Muscle layer of colon (tissue), 2 donors: ENCODE data around the gene XRCC2.
"Not testable (repeated sequence)": the region's sequence is repeated elsewhere in the genome, so short reads cannot be mapped to it uniquely, and the experiment has no call there.

Experiments
- H3K27ac ChIP-seq: one replicate; pipeline ENCODE4 v1.7.0; 2013; ENCODE audit warnings: low read depth, mild to moderate bottlenecking, low read length, moderate library complexity
- H3K27me3 ChIP-seq, 2 donors: one replicate each; pipeline ENCODE4 v1.7.0; 2013; ENCODE audit warnings: low read length in 2 of 2, mild to moderate bottlenecking in 2 of 2; ENCODE audit not compliant: insufficient read depth in 2 of 2, control insufficient read depth in 1 of 2
- H3K36me3 ChIP-seq: one replicate; pipeline ENCODE4 v1.7.0; 2013; ENCODE audit warnings: mild to moderate bottlenecking, low read length; ENCODE audit not compliant: insufficient read depth
- H3K4me1 ChIP-seq: one replicate; pipeline ENCODE4 v1.7.0; 2013; ENCODE audit warnings: mild to moderate bottlenecking, low read length; ENCODE audit not compliant: insufficient read depth
- H3K4me3 ChIP-seq, 2 donors: one replicate each; pipeline ENCODE4 v1.7.0; 2013; ENCODE audit warnings: low read length in 2 of 2, low read depth in 1 of 2, mild to moderate bottlenecking in 1 of 2, moderate library complexity in 1 of 2
- H3K9ac ChIP-seq: one replicate; pipeline ENCODE4 v1.7.0; 2013; ENCODE audit warnings: low read length
- H3K9me3 ChIP-seq: one replicate; pipeline ENCODE4 v1.7.0; 2013; ENCODE audit warnings: mild to moderate bottlenecking, low read length
- donor health status: abdominal sarcoma.
- donor health status: Adenocarcinoma of cecum.

XRCC2 gene

DNA sequence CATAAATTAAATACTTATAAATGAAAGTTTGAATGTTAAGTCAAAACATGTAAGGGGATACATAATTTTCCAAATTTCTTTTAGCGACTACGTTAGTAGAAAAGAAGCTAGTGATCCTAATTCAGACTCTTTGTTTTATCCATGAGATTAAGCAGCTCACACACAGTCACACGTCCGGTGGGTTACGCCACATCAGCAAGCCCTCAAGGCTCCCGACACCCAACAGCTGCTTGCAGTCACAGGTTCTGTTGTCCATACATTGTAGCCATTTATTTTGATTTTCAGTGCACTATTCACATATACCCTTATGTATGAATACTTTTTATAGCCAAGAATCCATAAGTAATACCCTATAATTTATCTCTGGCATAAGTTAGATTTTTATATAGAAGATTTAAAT, 39.5 kb downstream of the XRCC2 start:
- Histone ChIP-seq H3K9me3 (no peaks in the 10 kb centered on the region), H3K4me3 (no peak overlapping the region), H3K27ac (no peak overlapping the region), H3K4me1 (no peaks in the 10 kb centered on the region), H3K9ac (no peak overlapping the region), H3K27me3 (no peaks in the 10 kb centered on the region), H3K36me3 (no peaks in the 10 kb centered on the region)

DNA sequence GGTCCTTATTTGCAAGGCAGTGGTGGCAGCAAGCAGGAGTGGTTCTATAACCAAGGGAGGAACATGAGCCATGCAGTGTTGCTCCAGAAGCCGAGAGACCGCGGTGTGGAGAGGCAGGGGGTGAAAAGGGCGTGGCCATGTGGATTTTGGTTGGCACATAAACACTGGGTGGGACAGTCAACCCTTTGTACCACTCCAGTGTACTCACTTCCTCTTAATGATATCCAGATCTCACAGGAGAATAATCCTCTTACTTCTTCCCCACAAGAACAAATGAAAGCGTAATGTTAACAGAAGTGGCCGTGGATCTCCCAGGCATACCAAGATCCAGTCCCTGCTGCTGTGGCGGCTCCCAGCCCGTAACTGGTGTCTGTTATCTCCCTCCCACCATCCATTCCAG, 42.4 kb downstream of the XRCC2 start:
- Histone ChIP-seq H3K4me3 (no peak overlapping the region), H3K27me3 (no peaks in the 10 kb centered on the region), H3K36me3 (no peaks in the 10 kb centered on the region), H3K4me1 (no peaks in the 10 kb centered on the region), H3K9ac (no peak overlapping the region), H3K9me3 (no peaks in the 10 kb centered on the region), H3K27ac (no peak overlapping the region)

DNA sequence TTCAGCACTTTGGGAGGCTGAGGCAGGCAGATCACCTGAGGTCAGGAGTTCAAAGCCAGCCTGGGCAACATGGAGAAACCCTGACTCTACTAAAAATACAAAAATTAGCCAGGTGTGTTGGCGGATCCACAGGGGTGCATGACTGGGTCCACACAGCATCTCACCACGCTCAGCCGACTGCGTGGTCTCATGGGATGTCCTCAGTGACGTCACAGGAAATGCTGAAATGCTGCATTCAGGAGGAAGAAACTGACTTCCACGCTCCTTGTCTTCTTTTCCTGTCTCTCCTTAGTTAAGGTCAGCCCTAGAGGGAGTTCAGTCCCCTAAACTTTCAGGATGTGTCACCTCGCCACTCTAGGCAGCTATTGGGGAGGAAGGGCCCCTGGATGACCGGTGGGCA, 42.9 kb downstream of the XRCC2 start:
- Histone ChIP-seq H3K4me1 (no peaks in the 10 kb centered on the region), H3K9ac (no peak overlapping the region), H3K36me3 (no peaks in the 10 kb centered on the region), H3K27me3 (no peaks in the 10 kb centered on the region), H3K9me3 (no peaks in the 10 kb centered on the region), H3K27ac (no peak overlapping the region), H3K4me3 (no peak overlapping the region)

DNA sequence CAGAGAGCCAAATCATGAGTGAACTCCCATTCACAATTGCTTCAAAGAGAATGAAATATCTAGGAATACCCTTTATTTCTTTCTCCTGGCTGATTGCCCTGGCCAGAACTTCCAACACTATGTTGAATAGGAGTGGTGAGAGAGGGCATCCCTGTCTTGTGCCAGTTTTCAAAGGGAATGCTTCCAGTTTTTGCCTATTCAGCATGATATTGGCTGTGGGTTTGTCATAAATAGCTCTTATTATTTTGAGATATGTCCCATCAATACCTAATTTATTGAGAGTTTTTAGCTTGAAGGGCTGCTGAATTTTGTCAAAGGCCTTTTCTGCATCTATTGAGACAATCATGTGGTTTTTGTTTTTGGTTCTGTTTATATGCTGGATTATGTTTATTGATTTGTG, 47.2 kb downstream of the XRCC2 start:
- not testable (repeated sequence) for H3K4me1 ChIP-seq, H3K27ac ChIP-seq, H3K4me3 ChIP-seq, H3K9me3 ChIP-seq, H3K36me3 ChIP-seq, H3K27me3 ChIP-seq, H3K9ac ChIP-seq

DNA sequence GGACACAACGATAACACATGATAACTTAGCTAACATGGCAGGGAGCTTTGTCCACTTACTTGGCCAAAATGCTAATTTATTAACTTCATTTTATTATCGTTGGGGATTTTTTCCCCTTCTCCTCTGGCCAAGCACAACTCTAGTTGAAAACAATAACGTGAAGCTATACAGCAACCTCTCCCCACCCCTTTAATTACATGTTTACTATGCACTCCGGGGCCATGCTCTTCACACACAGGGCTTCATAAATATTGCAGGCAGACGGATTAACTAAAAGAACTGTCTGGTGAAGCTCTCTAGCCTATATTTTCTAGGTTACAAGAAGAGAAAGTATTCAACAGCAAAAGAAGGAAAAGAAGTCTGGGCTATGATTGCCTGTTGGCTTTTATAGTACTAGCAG, 51.7 kb downstream of the XRCC2 start:
- no peaks in the 10 kb centered on the region for H3K36me3 ChIP-seq
- H3K4me1 ChIP-seq = no peaks in the 10 kb centered on the region
- no peaks in the 10 kb centered on the region for H3K27me3 ChIP-seq
- no peak overlapping the region for H3K4me3 ChIP-seq
- no peak overlapping the region for H3K9ac ChIP-seq
- no peak overlapping the region for H3K27ac ChIP-seq
- H3K9me3 ChIP-seq = no peaks in the 10 kb centered on the region

DNA sequence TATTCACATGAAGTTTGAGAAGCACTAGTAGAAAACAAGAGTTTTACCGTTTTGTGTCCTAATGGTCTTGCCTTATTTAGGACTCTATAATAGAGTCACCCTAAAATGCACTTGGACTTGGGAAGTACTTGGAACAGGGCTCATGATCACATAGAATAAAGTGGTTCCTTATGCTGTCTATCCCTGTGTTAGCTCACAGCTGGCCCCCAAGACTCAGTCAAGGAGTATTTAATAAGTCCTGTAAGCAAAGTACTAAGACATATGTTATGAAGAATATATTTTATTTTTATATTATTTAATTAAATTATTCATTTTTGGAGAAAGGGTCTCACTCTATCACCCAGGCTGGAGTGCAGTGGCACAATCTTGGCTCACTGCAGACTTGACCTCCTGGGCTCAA, 54.5 kb downstream of the XRCC2 start:
- no peak overlapping the region for H3K4me3 ChIP-seq

DNA sequence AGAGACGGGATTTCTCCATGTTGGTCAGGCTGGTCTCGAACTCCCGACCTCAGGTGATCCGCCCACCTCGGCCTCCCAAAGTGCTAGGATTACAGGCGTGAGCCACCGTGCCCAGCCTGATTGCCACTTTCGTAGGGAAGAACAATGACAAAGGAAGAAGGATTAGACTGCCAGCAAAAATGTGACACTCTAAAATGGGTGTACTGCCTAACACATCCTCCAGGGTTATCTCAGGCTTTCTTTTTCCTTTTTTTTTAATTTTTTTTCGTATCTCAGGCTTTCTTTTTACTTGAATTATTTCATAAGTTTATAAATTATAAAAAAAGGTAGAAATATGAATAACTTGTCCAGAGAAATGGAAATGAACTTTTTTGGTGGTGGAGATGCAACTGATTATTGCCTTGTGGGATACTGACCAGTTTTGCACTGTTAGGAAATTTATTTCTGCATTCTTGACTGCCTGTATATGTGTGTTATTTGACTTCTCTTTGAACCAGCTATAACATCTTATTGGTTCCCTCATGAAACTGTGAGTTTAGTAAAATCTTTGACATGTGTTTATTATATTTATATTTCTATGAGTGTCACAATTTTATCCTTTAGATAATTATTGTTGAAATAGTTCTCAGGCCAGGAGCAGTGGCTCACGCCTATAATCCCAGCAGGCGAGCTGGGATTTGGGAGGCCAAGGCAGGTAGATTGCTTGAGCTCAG, 56.8 kb downstream of the XRCC2 start:
- H3K27ac ChIP-seq = no peak overlapping the region
- no peaks in the 10 kb centered on the region for H3K27me3 ChIP-seq
- no peak overlapping the region for H3K9ac ChIP-seq
- no peaks in the 10 kb centered on the region for H3K36me3 ChIP-seq
- no peaks in the 10 kb centered on the region for H3K4me1 ChIP-seq
- no peaks in the 10 kb centered on the region for H3K9me3 ChIP-seq
- H3K4me3 ChIP-seq = no peak overlapping the region

More for the DNA sequence above, 54.5 kb downstream of the XRCC2 start:
- no peaks in the 10 kb centered on the region for H3K27me3 ChIP-seq
- H3K4me1 ChIP-seq = no peaks in the 10 kb centered on the region
- no peak overlapping the region for H3K9ac ChIP-seq
- no peak overlapping the region for H3K27ac ChIP-seq
- H3K9me3 ChIP-seq = no peaks in the 10 kb centered on the region
- H3K36me3 ChIP-seq = no peaks in the 10 kb centered on the region

DNA sequence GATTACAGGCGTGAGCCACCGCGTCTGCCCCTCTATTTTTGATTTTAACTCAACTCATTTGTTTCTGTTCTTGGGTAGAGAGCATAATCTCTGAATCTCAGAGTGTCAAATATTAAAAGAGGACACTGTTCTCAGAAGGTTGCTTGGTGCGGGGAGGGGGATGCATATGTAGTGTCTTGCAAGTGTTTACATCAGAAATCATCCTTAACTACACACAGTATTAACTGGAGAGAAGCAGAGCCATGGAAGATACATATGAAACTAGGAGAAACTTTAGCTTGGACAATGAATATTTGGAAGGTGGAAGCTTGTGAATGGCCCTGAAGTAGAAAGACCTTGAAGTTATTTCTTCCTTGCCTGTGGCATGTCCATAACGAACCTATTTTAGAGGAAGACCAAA, 57.5 kb downstream of the XRCC2 start:
- no peak overlapping the region for H3K4me3 ChIP-seq
- no peak overlapping the region for H3K9ac ChIP-seq
- no peaks in the 10 kb centered on the region for H3K9me3 ChIP-seq
- H3K27ac ChIP-seq = no peak overlapping the region
- no peaks in the 10 kb centered on the region for H3K36me3 ChIP-seq
- no peaks in the 10 kb centered on the region for H3K27me3 ChIP-seq
- H3K4me1 ChIP-seq = no peaks in the 10 kb centered on the region

DNA sequence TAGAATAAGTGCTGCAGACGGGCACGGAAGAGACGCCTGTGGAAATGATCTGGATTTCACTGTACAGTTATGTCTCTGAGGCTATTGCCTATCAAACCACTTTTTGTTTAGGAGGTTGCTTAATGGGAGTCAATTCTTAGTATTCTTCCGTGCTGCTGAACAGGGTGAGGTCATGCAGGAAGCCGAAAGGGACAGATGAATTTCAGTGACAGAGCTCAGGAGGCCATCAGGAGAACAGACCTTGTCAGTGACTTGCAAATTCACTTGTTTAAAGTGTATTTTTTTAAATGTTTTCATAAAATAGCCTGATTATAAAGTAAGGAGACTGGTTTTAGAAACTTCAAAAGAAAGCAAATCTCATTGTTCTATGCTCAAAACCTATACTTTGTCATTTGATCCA, 58.9 kb downstream of the XRCC2 start:
- H3K9me3 ChIP-seq = no peaks in the 10 kb centered on the region
- no peak overlapping the region for H3K27ac ChIP-seq
- no peaks in the 10 kb centered on the region for H3K36me3 ChIP-seq
- H3K4me3 ChIP-seq = no peak overlapping the region
- no peaks in the 10 kb centered on the region for H3K4me1 ChIP-seq
- no peak overlapping the region for H3K9ac ChIP-seq
- no peaks in the 10 kb centered on the region for H3K27me3 ChIP-seq

DNA sequence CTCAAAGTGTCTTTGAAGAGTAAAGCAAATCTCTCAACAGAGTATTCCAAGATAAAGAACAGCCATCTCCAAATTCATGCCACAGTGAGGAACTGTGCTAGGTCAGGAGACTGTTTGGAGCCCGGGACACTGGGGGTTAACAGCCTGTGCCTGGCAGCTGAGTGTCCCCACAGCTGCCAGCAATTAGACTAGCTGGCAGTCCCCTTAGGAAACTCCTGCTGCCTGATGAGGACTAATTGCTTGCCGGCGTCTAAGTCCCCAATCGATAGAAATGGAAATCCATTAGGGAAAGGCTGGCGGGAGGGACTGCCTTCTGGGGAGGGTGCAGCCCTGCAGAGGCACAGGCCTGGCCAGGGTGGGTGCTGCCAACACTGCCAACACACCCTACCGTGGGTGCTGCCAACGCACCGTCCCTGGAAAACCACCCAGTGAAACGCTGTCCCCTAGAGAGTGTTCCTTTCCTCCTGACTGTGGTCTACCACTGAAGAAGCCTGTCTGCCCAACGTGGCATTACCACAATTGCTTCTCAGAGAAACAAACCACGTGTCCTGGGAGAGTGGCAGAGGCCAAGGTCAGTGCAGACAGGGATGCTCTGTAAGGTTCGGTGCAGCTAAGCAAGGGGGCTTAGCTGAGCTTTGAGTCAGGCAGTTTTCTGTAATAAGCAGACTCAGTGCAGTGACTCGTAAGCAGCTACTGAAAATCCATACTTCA, 60.8 kb downstream of the XRCC2 start:
- Histone ChIP-seq H3K27me3 (no peaks in the 10 kb centered on the region), H3K27ac (no peak overlapping the region), H3K4me1 (no peaks in the 10 kb centered on the region), H3K4me3 (no peak overlapping the region), H3K36me3 (no peaks in the 10 kb centered on the region), H3K9ac (no peak overlapping the region), H3K9me3 (no peaks in the 10 kb centered on the region)

DNA sequence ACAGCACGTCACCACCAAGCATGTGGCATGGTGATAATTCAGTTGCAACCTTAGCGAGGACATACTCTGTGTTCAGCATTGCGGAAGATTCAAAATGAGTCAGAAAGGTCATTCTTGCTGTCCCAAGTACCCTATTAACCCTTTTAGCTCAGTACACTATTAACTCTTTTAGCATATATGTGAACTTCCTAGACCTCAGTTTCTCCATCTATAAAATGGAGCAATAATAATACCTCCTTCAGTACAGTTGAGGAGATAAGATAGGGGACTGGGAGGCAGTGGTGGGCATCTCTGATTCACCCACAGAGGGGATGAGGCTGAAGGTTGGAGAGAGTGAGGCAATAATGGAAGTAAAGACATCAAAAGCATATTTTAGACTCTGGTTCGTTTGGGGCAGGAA, 67.3 kb downstream of the XRCC2 start:
- H3K27me3 ChIP-seq = no peaks in the 10 kb centered on the region
- no peak overlapping the region for H3K27ac ChIP-seq
- H3K4me1 ChIP-seq = no peaks in the 10 kb centered on the region
- H3K9ac ChIP-seq = no peak overlapping the region
- no peaks in the 10 kb centered on the region for H3K9me3 ChIP-seq
- H3K36me3 ChIP-seq = no peaks in the 10 kb centered on the region
- H3K4me3 ChIP-seq = no peak overlapping the region

DNA sequence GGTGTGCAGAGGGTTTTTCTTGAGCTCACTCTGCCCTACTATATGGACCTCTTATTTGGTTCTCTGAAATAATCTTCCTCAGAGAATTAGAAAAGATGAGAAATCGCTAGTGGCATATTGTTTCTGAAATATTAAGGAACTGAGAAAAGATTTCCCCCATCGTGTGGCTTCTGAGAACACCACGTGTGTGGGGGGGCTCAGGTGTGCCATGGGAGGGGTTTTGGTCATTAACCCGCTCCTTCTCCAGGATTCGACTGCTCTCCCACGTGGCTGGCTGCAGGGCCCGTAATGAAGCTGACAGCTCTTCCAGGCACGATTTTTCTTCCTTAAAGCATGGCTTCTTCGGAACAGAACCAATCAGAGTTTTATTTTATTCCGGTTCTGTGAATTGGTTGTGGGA, 67.7 kb downstream of the XRCC2 start:
- H3K9ac ChIP-seq = no peak overlapping the region
- no peaks in the 10 kb centered on the region for H3K36me3 ChIP-seq
- H3K4me3 ChIP-seq = no peak overlapping the region
- no peak overlapping the region for H3K27ac ChIP-seq
- H3K27me3 ChIP-seq = no peaks in the 10 kb centered on the region
- no peaks in the 10 kb centered on the region for H3K4me1 ChIP-seq
- no peaks in the 10 kb centered on the region for H3K9me3 ChIP-seq
